Neural cell (in vitro differentiated cells): Measurements from ENCODE around the gene PHF2.

Experiments used
- CTCF ChIP-seq: fragments of 450-650 bp; IDR thresholded peaks from 2 replicates; pipeline ENCODE4 v1.5.1; 2014; ENCODE audit warnings: antibody characterized with exemption, mild to moderate bottlenecking, moderate library complexity; ENCODE audit not compliant: poor library complexity, severe bottlenecking
- POLR2AphosphoS5 ChIP-seq: IDR thresholded peaks from 2 replicates; pipeline ENCODE4 v1.6.1; 2012

GRCh38 chr9:93636172-93636661, 59.8 kb downstream of the PHF2 start:
- TF ChIP-seq POLR2AphosphoS5 (no peak), CTCF (no peak)
